T-helper 1 cell (primary cell): ENCODE measurements around the gene SLC26A8.

Source experiments
- DNase-seq, 5 donors: peaks; one replicate each; pipeline ENCODE4 v3.0.0-alpha.2; 2012 to 2020
- total RNA-seq, 4 donors: gene quantifications; one replicate each; lab custom pipeline; 2026; lab: John Stamatoyannopoulos, UW

Gene SLC26A8
- 0 reads per million in 4 donors for total RNA-seq

- no peak for DNase-seq
Observed at GRCh38 chr6:36023996-36024795, at the start of gene SLC26A8. Gene SLC26A8 (minus strand): TSS chr6:36024641. CDS start chr6:36019707, 4,934 bp downstream.

GRCh38 chr6:36073587-36073986 lies 49.1 kb upstream of the SLC26A8 start:
- no peak for DNase-seq

GRCh38 chr6:36072681-36073080 lies 48.2 kb upstream of the SLC26A8 start:
- DNase-seq: no peak

- DNase-seq: no peak
Observed at GRCh38 chr6:36071714-36072113, 47.3 kb upstream of the SLC26A8 start.

- no peak for DNase-seq
Observed at GRCh38 chr6:36071281-36071680, 46.8 kb upstream of the SLC26A8 start.

GRCh38 chr6:36070252-36070651 lies 45.8 kb upstream of the SLC26A8 start:
- no peak for DNase-seq

- no peak for DNase-seq
Observed at GRCh38 chr6:36069573-36069972, 45.1 kb upstream of the SLC26A8 start.

- DNase-seq: no peak
Observed at GRCh38 chr6:36068586-36068985, 44.1 kb upstream of the SLC26A8 start.

- no peak for DNase-seq
Observed at GRCh38 chr6:36068012-36068392, 43.6 kb upstream of the SLC26A8 start.

- no peak for DNase-seq
Observed at GRCh38 chr6:36067374-36068011, 43.1 kb upstream of the SLC26A8 start.

- no peak for DNase-seq
Observed at GRCh38 chr6:36066817-36067216, 42.4 kb upstream of the SLC26A8 start.

GRCh38 chr6:36065916-36066315 lies 41.5 kb upstream of the SLC26A8 start:
- DNase-seq: no peak

- no peak for DNase-seq
Observed at GRCh38 chr6:36064770-36065396, 40.4 kb upstream of the SLC26A8 start.

GRCh38 chr6:36063318-36064060 lies 39.0 kb upstream of the SLC26A8 start:
- DNase-seq: no peak

- DNase-seq: no peak
Observed at GRCh38 chr6:36062247-36062646, 37.8 kb upstream of the SLC26A8 start.

GRCh38 chr6:36061236-36061635 lies 36.8 kb upstream of the SLC26A8 start:
- DNase-seq: no peak

GRCh38 chr6:36056178-36056577 lies 31.7 kb upstream of the SLC26A8 start:
- DNase-seq: no peak

- DNase-seq: no peak
Observed at GRCh38 chr6:36054956-36055355, 30.5 kb upstream of the SLC26A8 start.

GRCh38 chr6:36054415-36054814 lies 30.0 kb upstream of the SLC26A8 start:
- DNase-seq: no peak

GRCh38 chr6:36053878-36054277 lies 29.4 kb upstream of the SLC26A8 start:
- no peak for DNase-seq

- DNase-seq: no peak
Observed at GRCh38 chr6:36052097-36052496, 27.7 kb upstream of the SLC26A8 start.

- DNase-seq: no peak
Observed at GRCh38 chr6:36050947-36051710, 26.7 kb upstream of the SLC26A8 start.
